Activated T-cell treated with anti-CD3 and anti-CD28 coated beads, Interleukin-2, amount 50 U/mL, for 24 hours (primary cell): ENCODE results near the gene MYCL.
"Not testable (repeated sequence)": the region's sequence is repeated elsewhere in the genome, so short reads cannot be mapped to it uniquely, and the experiment has no call there.

ENCODE experiments used
- DNase-seq: peaks from one replicate; pipeline ENCODE4 v3.0.0-alpha.2; 2020
- H3K27ac Mint-ChIP-seq: 2 replicates; pipeline ENCODE4 v1.8.0; 2020; ENCODE audit warnings: mild to moderate bottlenecking, mixed read lengths
- H3K27me3 Mint-ChIP-seq: 2 replicates; pipeline ENCODE4 v1.8.0; 2020; ENCODE audit warnings: mixed read lengths
- H3K36me3 Mint-ChIP-seq: 2 replicates; pipeline ENCODE4 v1.8.0; 2020; ENCODE audit warnings: low read depth, mixed read lengths
- H3K4me1 Mint-ChIP-seq: 2 replicates; pipeline ENCODE4 v1.8.0; 2020; ENCODE audit warnings: low read depth, mixed read lengths
- H3K4me3 Mint-ChIP-seq: 2 replicates; pipeline ENCODE4 v1.8.0; 2020; ENCODE audit warnings: mild to moderate bottlenecking, moderate library complexity, mixed read lengths
- H3K9me3 Mint-ChIP-seq: 2 replicates; pipeline ENCODE4 v1.8.0; 2020; ENCODE audit warnings: mixed read lengths

MYCL gene

GRCh38 chr1:39927538-39927937 lies 25.8 kb upstream of the MYCL start:
- no peak for DNase-seq
- Mint-ChIP-seq H3K9me3 (no peaks in the 10 kb centered on the region), H3K27ac (no peak overlapping the region), H3K4me1 (no peaks in the 10 kb centered on the region), H3K27me3 (no peaks in the 10 kb centered on the region), H3K4me3 (no peak overlapping the region), H3K36me3 (no peaks in the 10 kb centered on the region)

- no peak for DNase-seq
- Mint-ChIP-seq H3K36me3 (no peaks in the 10 kb centered on the region), H3K4me1 (no peaks in the 10 kb centered on the region), H3K4me3 (no peak overlapping the region), H3K27ac (no peak overlapping the region), H3K9me3 (no peaks in the 10 kb centered on the region), H3K27me3 (no peaks in the 10 kb centered on the region)
Observed at GRCh38 chr1:39926820-39927219, 25.1 kb upstream of the MYCL start.

- Mint-ChIP-seq H3K9me3 (no peaks in the 10 kb centered on the region), H3K36me3 (no peaks in the 10 kb centered on the region), H3K27me3 (no peaks in the 10 kb centered on the region), H3K4me3 (no peak overlapping the region), H3K4me1 (no peaks in the 10 kb centered on the region), H3K27ac (no peak overlapping the region)
- no peak for DNase-seq
Observed at GRCh38 chr1:39926343-39926793, 24.7 kb upstream of the MYCL start.

- Mint-ChIP-seq H3K4me3 (no peak overlapping the region), H3K27me3 (no peaks in the 10 kb centered on the region), H3K36me3 (no peaks in the 10 kb centered on the region), H3K27ac (no peak overlapping the region), H3K4me1 (no peaks in the 10 kb centered on the region), H3K9me3 (no peaks in the 10 kb centered on the region)
- no peak for DNase-seq
Observed at GRCh38 chr1:39925721-39926342, 24.1 kb upstream of the MYCL start.

DNA sequence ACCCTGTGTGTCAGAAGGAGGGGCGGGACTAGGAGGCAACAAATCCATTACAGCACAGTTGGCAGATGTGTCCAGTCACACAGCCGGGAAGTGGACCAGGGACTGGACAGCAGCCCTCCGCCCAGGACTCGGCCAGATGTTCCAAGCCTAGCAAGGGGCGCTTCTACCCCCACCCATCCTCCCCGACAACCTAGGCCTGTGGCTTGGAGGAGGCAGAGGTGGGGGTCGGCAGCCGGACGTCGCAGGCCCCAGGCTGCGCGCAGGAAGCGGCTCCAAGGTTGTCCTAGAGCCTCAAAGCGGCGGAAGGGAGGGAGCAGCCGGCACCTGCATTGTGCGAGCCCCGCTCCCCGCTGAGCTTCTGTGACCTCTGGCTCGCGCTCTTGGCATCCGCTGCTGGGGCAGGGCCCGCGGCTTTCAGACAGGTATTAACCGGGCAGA lies 20.6 kb upstream of the MYCL start:
- Mint-ChIP-seq H3K27me3 (peaks cover 3% of the 10 kb centered on the region), H3K36me3 (no peaks in the 10 kb centered on the region), H3K27ac (no peak overlapping the region), H3K9me3 (no peaks in the 10 kb centered on the region), H3K4me3 (no peak overlapping the region), H3K4me1 (peaks cover 2% of the 10 kb centered on the region)
- DNase-seq = no peak

DNA sequence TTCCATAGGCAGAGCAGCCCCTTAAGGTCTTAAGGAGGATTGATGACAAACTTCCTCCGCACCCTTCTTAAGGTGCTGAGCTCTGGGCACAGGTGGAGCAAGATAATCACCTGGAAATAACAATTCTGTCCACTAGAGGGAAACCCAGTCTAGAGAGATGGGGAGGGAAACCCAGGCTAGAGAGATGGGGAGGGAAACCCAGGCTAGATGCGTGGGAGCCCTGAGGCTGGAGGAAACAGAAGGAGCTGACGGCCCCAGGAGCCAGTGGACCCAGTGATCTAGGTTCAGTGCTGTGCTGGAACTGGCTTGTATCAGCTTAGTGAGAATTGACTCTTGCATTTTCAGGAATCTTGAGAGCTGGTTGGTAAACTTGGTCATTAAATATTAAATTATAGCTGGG lies 17.8 kb upstream of the MYCL start:
- Mint-ChIP-seq H3K36me3 (no peaks in the 10 kb centered on the region), H3K4me3 (no peak overlapping the region), H3K27me3 (peaks cover 3% of the 10 kb centered on the region), H3K27ac (no peak overlapping the region), H3K4me1 (peaks cover 2% of the 10 kb centered on the region), H3K9me3 (no peaks in the 10 kb centered on the region)
- DNase-seq = peak; percentile 59

DNA sequence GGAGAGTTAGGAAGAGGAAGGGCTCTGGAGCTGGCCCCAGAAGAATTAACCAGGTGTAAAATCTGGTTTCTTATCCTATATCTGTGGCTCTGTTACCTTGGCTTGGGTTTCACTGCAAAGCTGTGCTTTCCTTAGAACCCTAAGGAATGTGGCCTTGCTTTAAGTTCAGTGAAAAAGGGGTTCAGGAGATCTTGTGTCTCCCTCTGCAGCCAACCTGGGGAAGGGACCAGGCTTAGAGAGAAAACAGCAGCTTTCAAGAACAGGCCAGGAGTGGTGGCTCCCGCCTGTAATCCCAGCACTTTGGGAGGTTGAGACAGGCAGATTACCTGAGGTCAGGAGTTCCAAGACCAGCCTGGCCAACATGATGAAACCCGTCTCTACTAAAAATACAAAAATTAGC lies 16.1 kb upstream of the MYCL start:
- Mint-ChIP-seq H3K4me3 (no peak overlapping the region), H3K27ac (no peak overlapping the region), H3K36me3 (no peaks in the 10 kb centered on the region), H3K9me3 (no peaks in the 10 kb centered on the region), H3K4me1 (peaks cover 2% of the 10 kb centered on the region), H3K27me3 (peaks cover 3% of the 10 kb centered on the region)
- no peak for DNase-seq

DNA sequence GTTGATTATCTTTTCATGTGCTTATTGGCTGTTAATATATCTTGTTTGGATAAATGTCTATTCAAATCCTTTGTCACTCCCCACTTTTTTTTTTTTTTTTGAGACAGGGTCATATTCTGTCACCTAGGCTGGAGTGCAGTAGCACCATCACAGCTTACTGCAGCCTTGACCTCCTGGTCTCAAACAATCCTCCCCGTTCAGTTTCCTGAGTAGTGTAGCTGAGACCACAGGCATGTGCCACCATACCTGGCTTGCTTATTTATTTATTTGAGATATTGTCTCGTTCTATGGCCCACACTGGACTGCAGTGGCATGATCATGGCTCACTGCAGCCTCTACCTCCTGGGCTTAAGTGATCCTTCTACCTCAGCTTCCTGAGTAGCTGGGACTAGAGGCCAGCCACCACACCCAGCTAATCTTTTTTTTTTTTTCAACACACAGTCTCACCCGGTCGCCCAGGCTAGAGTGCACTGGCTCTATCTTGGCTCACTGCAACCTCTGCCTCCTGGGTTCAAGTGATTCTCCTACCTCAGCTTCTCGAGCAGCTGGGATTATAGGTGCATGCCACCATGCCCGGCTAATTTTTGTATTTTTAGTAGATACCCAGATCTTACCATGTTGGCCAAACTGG lies 13.9 kb upstream of the MYCL start:
- Mint-ChIP-seq H3K27ac (no peak overlapping the region), H3K4me1 (peaks cover 2% of the 10 kb centered on the region)

DNA sequence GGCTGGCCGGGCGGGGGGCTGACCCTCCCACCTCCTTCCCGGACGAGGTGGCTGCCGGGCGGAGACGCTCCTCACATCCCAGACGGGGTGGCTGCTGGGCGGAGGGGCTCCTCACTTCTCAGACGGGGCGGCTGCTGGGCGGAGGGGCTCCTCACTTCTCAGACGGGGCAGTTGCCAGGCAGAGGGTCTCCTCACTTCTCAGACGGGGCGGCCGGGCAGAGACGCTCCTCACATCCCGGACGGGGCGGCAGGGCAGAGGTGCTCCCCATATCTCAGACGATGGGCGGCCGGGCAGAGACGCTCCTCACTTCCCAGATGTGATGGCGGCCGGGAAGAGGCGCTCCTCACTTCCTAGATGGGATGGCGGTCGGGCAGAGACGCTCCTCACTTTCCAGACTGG lies 11.4 kb upstream of the MYCL start:
- not testable (repeated sequence) for H3K27ac Mint-ChIP-seq, H3K4me1 Mint-ChIP-seq, H3K4me3 Mint-ChIP-seq, H3K9me3 Mint-ChIP-seq, H3K36me3 Mint-ChIP-seq, DNase-seq
- peaks cover 20% of the 10 kb centered on the region for H3K27me3 Mint-ChIP-seq

More for the DNA sequence above, 13.9 kb upstream of the MYCL start:
- Mint-ChIP-seq H3K9me3 (no peaks in the 10 kb centered on the region), H3K4me3 (no peak overlapping the region), H3K36me3 (no peaks in the 10 kb centered on the region), H3K27me3 (peaks cover 9% of the 10 kb centered on the region)
- DNase-seq = no peak

DNA sequence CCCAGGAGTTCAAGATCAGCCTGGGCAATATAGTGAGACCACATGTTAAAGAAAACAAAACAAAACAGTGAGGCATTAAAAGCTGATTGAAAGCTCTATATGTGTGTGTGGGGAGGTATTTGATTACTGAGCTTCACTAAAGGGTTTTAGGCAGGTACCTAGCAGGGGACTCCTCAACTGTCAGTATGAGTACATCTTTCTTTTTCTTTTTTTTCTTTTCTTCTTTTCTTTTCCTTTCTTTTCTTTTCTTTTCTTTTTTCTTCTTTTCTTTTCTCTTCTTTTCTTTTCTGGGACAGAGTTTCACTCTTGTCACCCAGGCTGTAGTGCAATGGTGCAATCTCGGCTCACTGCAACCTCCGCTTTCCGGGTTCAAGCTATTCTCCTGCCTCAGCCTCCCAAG lies 8.5 kb upstream of the MYCL start:
- Mint-ChIP-seq H3K9me3 (peaks cover 14% of the 10 kb centered on the region), H3K27me3 (peaks cover 39% of the 10 kb centered on the region), H3K36me3 (no peaks in the 10 kb centered on the region), H3K27ac (no peak overlapping the region), H3K4me3 (no peak overlapping the region), H3K4me1 (no peaks in the 10 kb centered on the region)
- no peak for DNase-seq

DNA sequence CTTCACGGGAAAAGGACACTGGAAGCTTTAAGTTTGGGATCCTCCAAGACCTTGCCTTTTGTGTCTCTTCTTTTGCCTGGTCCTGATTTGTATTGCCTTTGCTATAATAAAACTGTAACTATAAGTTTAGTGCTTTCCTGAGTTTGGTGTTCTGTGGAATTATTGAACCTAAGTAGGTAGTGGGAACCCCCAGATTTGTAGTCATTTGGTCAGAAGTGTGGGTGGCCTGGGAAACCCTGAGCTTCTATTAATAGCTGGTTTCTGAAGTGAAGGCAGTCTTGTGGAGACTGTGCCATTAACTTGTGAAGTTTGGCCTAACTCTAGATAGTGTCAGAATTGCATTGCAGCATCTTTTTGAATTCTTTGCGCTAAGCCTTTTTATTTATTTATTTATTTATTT lies 6.8 kb upstream of the MYCL start:
- Mint-ChIP-seq H3K4me3 (no peak overlapping the region), H3K27ac (no peak overlapping the region), H3K27me3 (peaks cover 52% of the 10 kb centered on the region), H3K36me3 (no peaks in the 10 kb centered on the region), H3K9me3 (peaks cover 14% of the 10 kb centered on the region), H3K4me1 (no peaks in the 10 kb centered on the region)
- no peak for DNase-seq

GRCh38 chr1:39907528-39908453 lies 6.1 kb upstream of the MYCL start:
- Mint-ChIP-seq H3K27me3 (peaks cover 60% of the 10 kb centered on the region), H3K4me1 (no peaks in the 10 kb centered on the region), H3K27ac (no peak overlapping the region), H3K9me3 (peaks cover 14% of the 10 kb centered on the region), H3K36me3 (no peaks in the 10 kb centered on the region), H3K4me3 (no peak overlapping the region)
- no peak for DNase-seq

DNA sequence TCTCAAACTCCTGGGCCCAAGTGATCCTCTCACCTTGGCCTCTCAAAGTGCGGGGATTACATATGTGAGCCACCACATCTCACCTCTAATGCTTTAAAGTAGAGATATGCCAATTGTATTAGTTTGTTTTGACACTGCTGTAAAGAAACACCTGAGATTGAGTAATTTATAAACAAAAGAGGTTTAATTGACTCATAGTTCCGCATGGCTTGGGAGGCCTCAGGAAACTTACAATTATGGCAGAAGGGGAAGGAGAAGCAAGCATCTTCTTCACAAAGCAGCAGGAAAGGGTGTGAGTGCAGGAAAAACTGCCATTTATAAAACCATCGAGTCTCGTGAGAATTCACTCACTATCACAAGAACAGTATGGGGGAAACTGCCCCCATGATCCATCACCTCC lies 3.5 kb upstream of the MYCL start:
- no peak for DNase-seq
- Mint-ChIP-seq H3K36me3 (no peaks in the 10 kb centered on the region), H3K27me3 (peaks cover 64% of the 10 kb centered on the region), H3K9me3 (peaks cover 14% of the 10 kb centered on the region), H3K4me3 (no peak overlapping the region), H3K27ac (no peak overlapping the region), H3K4me1 (peaks cover 7% of the 10 kb centered on the region)

DNA sequence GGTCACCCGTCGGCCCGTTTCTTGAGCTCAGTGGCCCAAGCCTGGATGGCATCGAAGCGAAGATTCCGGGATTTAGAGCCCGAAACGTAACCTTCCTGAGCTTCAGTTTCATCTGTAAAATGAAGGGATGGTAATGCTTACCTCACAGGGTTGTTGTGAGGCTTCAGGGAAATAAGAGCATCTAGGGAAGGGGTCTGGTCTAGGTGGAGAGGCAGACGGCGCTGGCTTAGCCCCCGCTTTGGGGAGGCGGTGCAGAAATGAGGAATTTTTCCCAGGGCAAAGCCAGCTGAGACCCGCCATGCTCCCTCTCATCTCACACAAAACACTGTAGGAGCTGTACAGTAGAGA lies 717 bp upstream of the MYCL start:
- H3K4me1 Mint-ChIP-seq = peaks cover 7% of the 10 kb centered on the region
- H3K27me3 Mint-ChIP-seq = peaks cover 72% of the 10 kb centered on the region
- peaks cover under 1% of the 10 kb centered on the region for H3K9me3 Mint-ChIP-seq

DNA sequence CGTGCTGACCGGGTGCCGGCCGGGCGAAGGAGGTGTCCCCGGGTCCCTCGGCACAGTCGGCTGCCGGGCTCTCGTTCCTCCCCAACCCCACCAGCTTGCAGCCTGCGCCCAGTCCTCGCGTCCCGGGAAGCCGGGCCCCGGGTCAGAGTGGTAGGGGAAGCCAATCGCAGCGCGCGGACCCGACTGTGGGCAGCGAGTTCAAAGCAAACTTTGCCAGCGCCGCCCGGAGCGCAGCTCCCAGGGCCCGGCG lies 328 bp downstream of the MYCL start:
- Mint-ChIP-seq H3K4me1 (peaks cover 7% of the 10 kb centered on the region), H3K27me3 (peaks cover 74% of the 10 kb centered on the region), H3K27ac (no peak overlapping the region), H3K4me3 (peak overlapping the region; percentile 27), H3K9me3 (no peaks in the 10 kb centered on the region), H3K36me3 (no peaks in the 10 kb centered on the region)
- no peak for DNase-seq

More for the DNA sequence above, 717 bp upstream of the MYCL start:
- Mint-ChIP-seq H3K27ac (no peak overlapping the region), H3K36me3 (no peaks in the 10 kb centered on the region), H3K4me3 (peak overlapping the region; percentile 70)
- DNase-seq = no peak
